Calu3 (cell line): Measurements from ENCODE around the gene DOCK10. TPM values are rescaled to one million over a fixed set of nuclear protein-coding genes. Genes with fewer than 3 reads are reported as not detected.

ENCODE experiments used
- BruUV-seq: library from RNA; stranded (reverse); fragments of 400-500 nt; replicated peaks from 2 replicates; lab custom pipeline; 2021; lab: Mats Ljungman, UMichigan
- CTCF ChIA-PET: fragments of 300-600 bp; sonication (Branson Sonifier 250); formaldehyde crosslinking; loops from one replicate; lab custom pipeline; 2022; ENCODE audit warnings: antibody characterized with exemption; lab: Charles Lee
- DNase-seq: peaks from one replicate; pipeline ENCODE4 v3.0.0; 2022
- H3K27ac Mint-ChIP-seq: one replicate; pipeline ENCODE4 v1.8.0; 2022; ENCODE audit warnings: mixed read lengths; ENCODE audit not compliant: unreplicated experiment
- H3K27me3 Mint-ChIP-seq: one replicate; pipeline ENCODE4 v1.8.0; 2022; ENCODE audit warnings: mixed read lengths; ENCODE audit not compliant: unreplicated experiment
- H3K36me3 Mint-ChIP-seq: one replicate; pipeline ENCODE4 v1.8.0; 2022; ENCODE audit warnings: mild to moderate bottlenecking, moderate library complexity, mixed read lengths; ENCODE audit not compliant: insufficient read depth, unreplicated experiment
- H3K4me1 Mint-ChIP-seq: one replicate; pipeline ENCODE4 v1.8.0; 2022; ENCODE audit warnings: mild to moderate bottlenecking, low read depth, mixed read lengths; ENCODE audit not compliant: unreplicated experiment
- H3K4me3 Mint-ChIP-seq: one replicate; pipeline ENCODE4 v1.8.0; 2022; ENCODE audit warnings: mild to moderate bottlenecking, low read depth, moderate library complexity, mixed read lengths; ENCODE audit not compliant: unreplicated experiment
- H3K9me3 Mint-ChIP-seq: one replicate; pipeline ENCODE4 v1.8.0; 2022; ENCODE audit warnings: low read depth, mixed read lengths; ENCODE audit not compliant: unreplicated experiment
- intact Hi-C: fragments of 100-400 bp; cut with micrococcal nuclease; formaldehyde crosslinking; loops from one replicate; pipeline ENCODE4 v1.10.0; 2022; ENCODE audit not compliant: unreplicated experiment
- total RNA-seq: library from RNA; stranded (reverse); gene quantifications from 2 replicates; pipeline ENCODE4 v1.2.3, GENCODE V29; 2022
- TF ChIP-seq, protein P1 (sequence below): fragments of 200-600 bp; IDR thresholded peaks from one replicate; pipeline ENCODE4 v1.8.0; 2022; ENCODE audit warnings: antibody characterized with exemption; ENCODE audit not compliant: unreplicated experiment

The DOCK10 gene
- total RNA-seq, 1 experiment from 2014 or later: 11.9 TPM

GRCh38 chr2:225086439-225086838, 44.2 kb upstream of the DOCK10 start:
- intact Hi-C loops: no loop called here
- no peak overlapping the region for H3K4me3 Mint-ChIP-seq
- peaks cover 2% of the 10 kb centered on the region for H3K9me3 Mint-ChIP-seq
- CTCF ChIA-PET: no interaction called here
- no peak overlapping the region for H3K27ac Mint-ChIP-seq
- no peak for DNase-seq
- H3K27me3 Mint-ChIP-seq: no peaks in the 10 kb centered on the region
- H3K4me1 Mint-ChIP-seq: peaks cover 9% of the 10 kb centered on the region
- TF ChIP-seq, protein P1, sequence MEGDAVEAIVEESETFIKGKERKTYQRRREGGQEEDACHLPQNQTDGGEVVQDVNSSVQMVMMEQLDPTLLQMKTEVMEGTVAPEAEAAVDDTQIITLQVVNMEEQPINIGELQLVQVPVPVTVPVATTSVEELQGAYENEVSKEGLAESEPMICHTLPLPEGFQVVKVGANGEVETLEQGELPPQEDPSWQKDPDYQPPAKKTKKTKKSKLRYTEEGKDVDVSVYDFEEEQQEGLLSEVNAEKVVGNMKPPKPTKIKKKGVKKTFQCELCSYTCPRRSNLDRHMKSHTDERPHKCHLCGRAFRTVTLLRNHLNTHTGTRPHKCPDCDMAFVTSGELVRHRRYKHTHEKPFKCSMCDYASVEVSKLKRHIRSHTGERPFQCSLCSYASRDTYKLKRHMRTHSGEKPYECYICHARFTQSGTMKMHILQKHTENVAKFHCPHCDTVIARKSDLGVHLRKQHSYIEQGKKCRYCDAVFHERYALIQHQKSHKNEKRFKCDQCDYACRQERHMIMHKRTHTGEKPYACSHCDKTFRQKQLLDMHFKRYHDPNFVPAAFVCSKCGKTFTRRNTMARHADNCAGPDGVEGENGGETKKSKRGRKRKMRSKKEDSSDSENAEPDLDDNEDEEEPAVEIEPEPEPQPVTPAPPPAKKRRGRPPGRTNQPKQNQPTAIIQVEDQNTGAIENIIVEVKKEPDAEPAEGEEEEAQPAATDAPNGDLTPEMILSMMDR: no peak
- H3K36me3 Mint-ChIP-seq: no peaks in the 10 kb centered on the region
- no TSS peak for BruUV-seq

GRCh38 chr2:225083276-225083675, 41.0 kb upstream of the DOCK10 start:
- CTCF ChIA-PET: no interaction called here
- Mint-ChIP-seq H3K4me1 (peaks cover 9% of the 10 kb centered on the region), H3K4me3 (no peak overlapping the region), H3K9me3 (no peaks in the 10 kb centered on the region), H3K27me3 (no peaks in the 10 kb centered on the region), H3K36me3 (no peaks in the 10 kb centered on the region), H3K27ac (no peak overlapping the region)
- DNase-seq: no peak
- no TSS peak for BruUV-seq
- TF ChIP-seq, protein P1: no peak
- intact Hi-C loops: no loop called here

GRCh38 chr2:225076125-225076524, 33.9 kb upstream of the DOCK10 start:
- Mint-ChIP-seq H3K4me1 (no peaks in the 10 kb centered on the region), H3K9me3 (no peaks in the 10 kb centered on the region), H3K4me3 (no peak overlapping the region), H3K27ac (no peak overlapping the region), H3K27me3 (peaks cover 24% of the 10 kb centered on the region), H3K36me3 (no peaks in the 10 kb centered on the region)
- intact Hi-C loops: no loop called here
- CTCF ChIA-PET: no interaction called here
- no TSS peak for BruUV-seq
- no peak for DNase-seq
- TF ChIP-seq, protein P1: no peak

GRCh38 chr2:225074919-225075681, 32.8 kb upstream of the DOCK10 start:
- TF ChIP-seq, protein P1: no peak
- CTCF ChIA-PET: no interaction called here
- Mint-ChIP-seq H3K9me3 (no peaks in the 10 kb centered on the region), H3K4me1 (no peaks in the 10 kb centered on the region), H3K27ac (no peak overlapping the region), H3K27me3 (peaks cover 24% of the 10 kb centered on the region), H3K36me3 (no peaks in the 10 kb centered on the region), H3K4me3 (no peak overlapping the region)
- intact Hi-C loops: no loop called here
- no TSS peak for BruUV-seq
- no peak for DNase-seq
